GM12878 (cell line): ENCODE measurements around the gene EML1. TPM values are rescaled to one million over a fixed set of nuclear protein-coding genes. Genes with fewer than 3 reads are reported as not detected.

Experiments
- ATAC-seq: fragments of 200-7000 bp; cut with Tn5 transposase; 3 replicates; pipeline ENCODE4 v1.9.1; 2020; ENCODE audit warnings: mild to moderate bottlenecking, moderate library complexity
- BruUV-seq: library from RNA; stranded (reverse); fragments of 400-500 nt; replicated peaks from 2 replicates; lab custom pipeline; 2021; lab: Mats Ljungman, UMichigan
- CTCF ChIA-PET: fragments of 300-600 bp; sonication (Branson Sonifier 250); formaldehyde crosslinking; extraction: SDS; loops from one replicate; lab custom pipeline; 2021; ENCODE audit warnings: inconsistent platforms; lab: Yijun Ruan, JAX
- POLR2A ChIA-PET: fragments of 350-600 bp; formaldehyde crosslinking; extraction: SDS; loops from one replicate; lab custom pipeline; 2021; ENCODE audit warnings: inconsistent platforms; lab: Charles Lee
- RAD21 ChIA-PET: fragments of 300-600 bp; sonication (Branson Sonifier 250); formaldehyde crosslinking; loops from one replicate; lab custom pipeline; 2023; ENCODE audit warnings: antibody characterized with exemption; ENCODE audit not compliant: unreplicated experiment; lab: Charles Lee
- SMC1A ChIA-PET: fragments of 300-600 bp; sonication (Branson Sonifier 250); formaldehyde crosslinking; loops from one replicate; lab custom pipeline; 2023; ENCODE audit not compliant: unreplicated experiment, uncharacterized antibody; lab: Charles Lee
- DNase-seq: peaks from one replicate; pipeline ENCODE4 v3.0.0-alpha.2; 2011; ENCODE audit warnings: low read depth, low spot score
- FAIRE-seq: peaks from 3 replicates; lab custom pipeline; 2011; peaks lifted over from hg19 to GRCh38; lab: Jason Lieb, UNC
- H2AFZ ChIP-seq: 2 replicates; pipeline ENCODE4 v1.6.0; 2011; ENCODE audit warnings: low read depth, low read length, control low read depth; ENCODE audit not compliant: control insufficient read depth
- H3K27ac ChIP-seq: 2 replicates; pipeline ENCODE4 v1.5.1; 2011; ENCODE audit warnings: control low read depth; ENCODE audit not compliant: control insufficient read depth, insufficient read depth
- H3K27me3 ChIP-seq, 2 experiments: replicated peaks in 1 of 2; 2 replicates each; pipeline versions ENCODE4 v1.6.0 to v1.6.1; 2011; ENCODE audit warnings: low read length in 1 of 2; ENCODE audit not compliant: control insufficient read depth in 2 of 2, insufficient read depth in 2 of 2
- H3K36me3 ChIP-seq, 2 experiments: 2 replicates each; pipeline ENCODE4 v1.5.1; 2011; ENCODE audit warnings: low read length in 1 of 2; ENCODE audit not compliant: control insufficient read depth in 2 of 2, insufficient read depth in 2 of 2
- H3K4me1 ChIP-seq: 2 replicates; pipeline ENCODE4 v1.6.1; 2011; ENCODE audit warnings: mild to moderate bottlenecking, low read length, moderate library complexity, mixed read lengths; ENCODE audit not compliant: control insufficient read depth, insufficient read depth
- H3K4me2 ChIP-seq: 2 replicates; pipeline ENCODE4 v1.6.0; 2011; ENCODE audit warnings: control low read depth; ENCODE audit not compliant: control insufficient read depth, insufficient read depth
- H3K4me3 ChIP-seq: fragments of 200-600 bp; sonication (generic); 2 replicates; pipeline ENCODE4 v1.5.1; 2016
- H3K79me2 ChIP-seq: 2 replicates; pipeline ENCODE4 v1.6.0; 2011; ENCODE audit warnings: low read length; ENCODE audit not compliant: control insufficient read depth, insufficient read depth
- H3K9ac ChIP-seq: 2 replicates; pipeline ENCODE4 v1.8.0; 2011; ENCODE audit warnings: low read length, control low read depth, mixed read lengths; ENCODE audit not compliant: control insufficient read depth, insufficient read depth
- H3K9me3 ChIP-seq: replicated peaks from 3 replicates; pipeline ENCODE4 v1.5.1; 2011; ENCODE audit warnings: mild to moderate bottlenecking, low read length; ENCODE audit not compliant: control insufficient read depth, insufficient read depth
- H4K20me1 ChIP-seq: 2 replicates; pipeline ENCODE4 v1.6.0; 2011; ENCODE audit not compliant: control insufficient read depth, insufficient read depth
- ATF7 ChIP-seq: fragments of 450-650 bp; IDR thresholded peaks from 2 replicates; pipeline ENCODE4 v1.6.1; 2016; ENCODE audit warnings: low read depth, mild to moderate bottlenecking
- EP300 ChIP-seq, 2 experiments: fragments of 150-350 bp in 1 of 2; IDR thresholded peaks; 2 replicates each; pipeline ENCODE4 v1.6.1; 2011 to 2012; ENCODE audit warnings: low read depth in 2 of 2, low read length in 2 of 2, borderline replicate concordance in 1 of 2, improper control_type of control experiment in 1 of 2, inconsistent platforms in 1 of 2; ENCODE audit not compliant: control insufficient read depth in 1 of 2
- FOXK2 ChIP-seq: fragments of 450-650 bp; IDR thresholded peaks from 2 replicates; pipeline ENCODE4 v1.6.1; 2017; ENCODE audit warnings: mild to moderate bottlenecking, moderate library complexity
- FOXM1 ChIP-seq: IDR thresholded peaks from 2 replicates; pipeline ENCODE4 v1.6.1; 2012; ENCODE audit warnings: low read depth, mild to moderate bottlenecking, inconsistent platforms, low read length, moderate library complexity
- JUND ChIP-seq: IDR thresholded peaks from 2 replicates; pipeline ENCODE4 v1.6.1; 2012; ENCODE audit warnings: low read depth, mild to moderate bottlenecking, low read length, improper control_type of control experiment, moderate library complexity
- MEF2B ChIP-seq: fragments of 450-650 bp; IDR thresholded peaks from 2 replicates; pipeline ENCODE4 v1.6.1; 2018; ENCODE audit warnings: mild to moderate bottlenecking, moderate library complexity; ENCODE audit not compliant: partially characterized antibody, poor library complexity, severe bottlenecking
- NRF1 ChIP-seq: conservative IDR thresholded peaks from 2 replicates; pipeline ENCODE4 v1.6.1; 2011; ENCODE audit warnings: mild to moderate bottlenecking, low read depth, low read length, improper control_type of control experiment
- POLR2A ChIP-seq: IDR thresholded peaks from 2 replicates; pipeline ENCODE4 v1.6.1; 2011; ENCODE audit warnings: low read depth, mild to moderate bottlenecking, low read length
- TARDBP ChIP-seq: IDR thresholded peaks from 2 replicates; pipeline ENCODE4 v1.6.1; 2016; ENCODE audit warnings: borderline replicate concordance
- ZNF24 ChIP-seq: fragments of 450-650 bp; IDR thresholded peaks from 2 replicates; pipeline ENCODE4 v1.6.1; 2017; ENCODE audit warnings: antibody characterized with exemption, mild to moderate bottlenecking
- WGBS: methylation state at CpG from one replicate; pipeline ENCODE4 v1.1.6; 2016; ENCODE audit warnings: low lambda C conversion rate; ENCODE audit not compliant: insufficient replicate concordance, insufficient coverage; ENCODE audit errors: missing lambda C conversion rate; 5-methylcytosine and 5-hydroxymethylcytosine counted together
- in situ Hi-C: fragments of 300-500 bp; cut with MboI; formaldehyde crosslinking; loops from 9 replicates; pipeline ENCODE4 v1.14.3; 2018; ENCODE audit warnings: mixed read lengths
- intact Hi-C: fragments of 100-400 bp; cut with micrococcal nuclease; formaldehyde crosslinking; loops from one replicate; pipeline ENCODE4 v1.14.2; 2022; ENCODE audit not compliant: unreplicated experiment
- polyA plus RNA-seq, 11 experiments: library from polyadenylated mRNA; depleted of rRNA in 4 of 11; unstranded in 6 of 11; stranded (reverse) in 5 of 11; fragments of >200 nt; fragmentation: Nextera tagmentation in 4 of 11; fragmentation: Illumina TruSeq in 1 of 11; extraction: Ambion mirVana in 4 of 11; extraction: Trizol in 1 of 11; gene quantifications; 1 replicate in 1 of 11; 2 replicates in 10 of 11; pipeline versions ENCODE4 v1.2.1 to v1.2.3, GENCODE V29; 2011 to 2016; ENCODE audit warnings: inconsistent platforms in 2 of 11, missing spikeins in 2 of 11, low read depth in 1 of 11
- total RNA-seq, 4 experiments: library from RNA; depleted of rRNA in 3 of 4; stranded (reverse); fragments of >200 nt in 3 of 4; fragmentation: Illumina TruSeq in 1 of 4; extraction: Trizol in 1 of 4; gene quantifications; 2 replicates each; pipeline versions ENCODE4 v1.2.1 to v1.2.3, GENCODE V29; 2013 to 2021
- TF ChIP-seq, protein P1 (sequence below): IDR thresholded peaks from 2 replicates; pipeline ENCODE4 v1.6.1; 2011; ENCODE audit warnings: low read depth, mild to moderate bottlenecking, low read length, moderate library complexity, borderline replicate concordance; ENCODE audit errors: extremely low read depth
- TF ChIP-seq, protein P2 (sequence below): IDR thresholded peaks from 2 replicates; pipeline ENCODE4 v1.6.1; 2011; ENCODE audit warnings: borderline replicate concordance, low read depth, mild to moderate bottlenecking, moderate library complexity, low read length; ENCODE audit not compliant: insufficient read depth, poor library complexity, severe bottlenecking

EML1 gene
- total and polyA plus RNA-seq, 10 of the 15 experiments (the other 5 are each of a cell fraction or from before 2014, with no cell fraction given): 0.05 to 3.4 (median 0.11) TPM; not detected in 3

DNA sequence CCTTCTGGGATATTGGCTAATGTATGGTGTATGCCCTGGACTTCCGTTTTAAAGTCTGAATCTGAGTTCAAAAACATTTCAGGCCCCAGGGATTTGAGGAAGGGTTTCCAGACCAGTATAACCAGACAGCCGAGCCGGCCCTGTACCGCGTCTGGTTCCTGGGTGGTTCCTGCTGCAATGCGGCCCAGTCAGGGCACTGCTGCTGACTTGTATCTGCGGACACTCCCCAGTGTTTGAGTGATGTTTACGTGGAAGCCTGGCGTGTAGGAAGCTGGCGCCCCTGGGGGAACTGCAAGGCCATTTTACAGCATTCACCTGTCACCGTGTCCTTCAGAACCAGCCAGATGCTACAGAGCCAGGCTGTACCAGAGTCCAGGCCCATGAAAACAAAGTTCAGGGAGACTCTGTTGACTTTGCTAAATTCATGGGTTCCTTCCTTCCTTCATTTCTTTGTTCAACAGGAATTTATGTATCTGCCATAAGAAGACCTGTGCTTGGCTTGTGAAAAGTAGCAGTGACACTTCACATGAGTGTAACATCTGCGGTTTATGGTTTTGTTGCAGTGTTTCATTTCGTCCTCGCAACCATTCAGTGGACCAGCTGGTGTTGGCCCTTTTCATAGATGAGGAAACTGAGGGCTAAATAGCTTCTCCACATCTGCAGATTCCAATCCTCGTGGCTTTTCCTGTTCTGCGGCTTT lies 16.8 kb downstream of the EML1 start:
- POLR2A ChIA-PET: no interaction called here
- ATAC-seq (no peak), DNase-seq (no peak), FAIRE-seq (no peak)
- Histone ChIP-seq H3K4me1 (no peaks in the 10 kb centered on the region), H3K9me3 (no peaks in the 10 kb centered on the region), H3K79me2 (no peaks in the 10 kb centered on the region), H3K9ac (no peak overlapping the region), H3K4me2 (no peak overlapping the region), H3K27me3 (peaks cover 4 to 6% of the 10 kb centered on the region in 2 experiments; a peak in 3 of 4 replicates), H3K4me3 (no peak overlapping the region), H4K20me1 (no peaks in the 10 kb centered on the region), H2AFZ (no peak overlapping the region), H3K36me3 (no peaks in the 10 kb centered on the region), H3K27ac (no peak overlapping the region)
- intact Hi-C loops (no loop called here), in situ Hi-C loops (no loop called here)
- CTCF ChIA-PET: no interaction called here
- TF ChIP-seq MEF2B (no peak), ZNF24 (no peak), TARDBP (no peak), FOXK2 (no peak), EP300 (IDR thresholded peaks at IDR 0.05; ENCODE audit: borderline replicate concordance in 1 of 2, control insufficient read depth in 1 of 2, low read depth in 2 of 2, low read length in 2 of 2) (no peak), NRF1 (no peak), FOXM1 (no peak), JUND (no peak), ATF7 (no peak), POLR2A (no peak)
- TF ChIP-seq, protein P1, sequence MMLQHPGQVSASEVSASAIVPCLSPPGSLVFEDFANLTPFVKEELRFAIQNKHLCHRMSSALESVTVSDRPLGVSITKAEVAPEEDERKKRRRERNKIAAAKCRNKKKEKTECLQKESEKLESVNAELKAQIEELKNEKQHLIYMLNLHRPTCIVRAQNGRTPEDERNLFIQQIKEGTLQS: no peak
- TF ChIP-seq, protein P2, sequence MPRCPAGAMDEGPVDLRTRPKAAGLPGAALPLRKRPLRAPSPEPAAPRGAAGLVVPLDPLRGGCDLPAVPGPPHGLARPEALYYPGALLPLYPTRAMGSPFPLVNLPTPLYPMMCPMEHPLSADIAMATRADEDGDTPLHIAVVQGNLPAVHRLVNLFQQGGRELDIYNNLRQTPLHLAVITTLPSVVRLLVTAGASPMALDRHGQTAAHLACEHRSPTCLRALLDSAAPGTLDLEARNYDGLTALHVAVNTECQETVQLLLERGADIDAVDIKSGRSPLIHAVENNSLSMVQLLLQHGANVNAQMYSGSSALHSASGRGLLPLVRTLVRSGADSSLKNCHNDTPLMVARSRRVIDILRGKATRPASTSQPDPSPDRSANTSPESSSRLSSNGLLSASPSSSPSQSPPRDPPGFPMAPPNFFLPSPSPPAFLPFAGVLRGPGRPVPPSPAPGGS: no peak
- WGBS: 62% methylated on average over 16 of the region's 16 CpGs
- RAD21 ChIA-PET: no interaction called here
- SMC1A ChIA-PET: no interaction called here
- no TSS peak for BruUV-seq
